NCI-H774 (cell line): ENCODE results near the gene HRH2.
"Not testable (repeated sequence)": the region's sequence is repeated elsewhere in the genome, so short reads cannot be mapped to it uniquely, and the experiment has no call there.

Experiments
- DNase-seq: peaks from one replicate; lab custom pipeline; 2025; lab: John Stamatoyannopoulos, UW

HRH2 gene

DNA sequence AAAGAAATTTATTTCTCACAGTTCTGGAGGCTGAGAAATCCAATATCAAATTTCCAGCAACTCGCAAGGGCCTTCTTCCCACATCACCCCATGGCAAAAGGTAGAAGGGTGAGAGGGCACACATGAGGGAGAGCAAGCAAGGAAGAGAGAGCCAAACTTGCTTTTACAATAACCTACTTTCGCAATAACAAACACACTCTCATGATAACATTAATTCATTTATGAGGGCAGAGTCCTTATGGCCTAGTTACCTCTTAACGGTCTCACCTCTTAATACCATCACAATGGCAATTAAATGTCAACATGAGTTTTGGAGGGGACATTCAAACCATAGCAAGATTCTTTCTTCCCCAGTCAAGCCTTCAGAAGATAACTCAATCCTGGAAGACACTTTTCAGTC, 11.6 kb upstream of the HRH2 start:
- no peak for DNase-seq

DNA sequence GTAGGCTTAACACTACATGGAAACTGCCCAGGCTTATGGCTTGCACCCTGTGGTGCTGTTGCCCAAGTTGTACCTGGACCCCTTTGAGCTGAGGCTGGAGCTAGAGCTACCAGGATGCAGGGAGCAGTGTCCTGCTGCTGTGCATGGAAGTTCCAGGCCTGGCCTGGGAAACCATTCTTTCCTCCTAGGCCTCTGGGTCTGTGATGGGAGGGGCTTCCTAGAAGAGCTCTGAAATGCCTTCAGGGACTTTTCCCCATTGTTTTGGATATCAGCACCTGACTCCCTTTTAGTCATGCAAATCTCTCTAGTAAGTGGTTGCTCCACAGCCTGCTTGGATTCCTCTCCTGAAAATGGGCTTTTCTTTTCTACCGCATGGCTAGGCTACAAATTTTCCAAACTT, 7.9 kb upstream of the HRH2 start:
- DNase-seq: no peak

DNA sequence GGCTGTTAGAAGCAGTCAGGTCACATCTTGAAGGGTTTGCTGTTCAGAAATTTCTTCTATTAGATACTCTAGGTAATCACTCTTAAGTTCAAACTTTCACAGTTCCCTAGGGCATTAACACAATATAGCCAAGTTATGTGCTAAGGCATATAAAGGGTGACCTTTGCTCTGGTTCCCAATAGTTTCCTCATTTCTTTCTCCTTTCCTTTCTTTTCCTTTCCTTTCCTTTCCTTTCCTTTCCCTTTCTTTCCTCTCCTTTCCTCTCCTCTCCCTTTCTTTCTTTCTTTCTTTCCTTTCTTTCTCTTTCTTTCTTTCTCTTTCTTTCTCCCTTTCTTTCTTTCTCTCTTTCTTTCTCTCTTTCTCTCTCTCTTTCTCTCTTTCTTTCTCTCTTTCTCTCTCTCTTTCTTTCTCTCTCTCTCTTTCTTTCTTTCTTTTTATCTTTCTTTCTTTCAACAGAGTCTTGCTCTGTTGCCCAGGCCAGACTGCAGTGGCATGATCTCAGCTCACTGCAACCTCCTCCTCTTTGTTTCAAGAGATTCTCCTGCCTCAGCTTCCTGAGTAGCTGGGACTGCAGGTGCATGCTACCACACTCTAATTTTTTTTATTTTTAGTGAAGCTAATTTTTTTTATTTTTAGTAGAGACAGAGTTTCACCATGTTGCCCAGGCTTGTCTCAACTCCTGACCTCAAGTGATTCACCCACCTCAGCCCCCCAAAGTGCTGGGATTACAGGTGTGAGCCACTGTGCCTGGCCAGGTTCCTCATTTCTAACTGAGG, 7.3 kb upstream of the HRH2 start:
- not testable (repeated sequence) for DNase-seq

DNA sequence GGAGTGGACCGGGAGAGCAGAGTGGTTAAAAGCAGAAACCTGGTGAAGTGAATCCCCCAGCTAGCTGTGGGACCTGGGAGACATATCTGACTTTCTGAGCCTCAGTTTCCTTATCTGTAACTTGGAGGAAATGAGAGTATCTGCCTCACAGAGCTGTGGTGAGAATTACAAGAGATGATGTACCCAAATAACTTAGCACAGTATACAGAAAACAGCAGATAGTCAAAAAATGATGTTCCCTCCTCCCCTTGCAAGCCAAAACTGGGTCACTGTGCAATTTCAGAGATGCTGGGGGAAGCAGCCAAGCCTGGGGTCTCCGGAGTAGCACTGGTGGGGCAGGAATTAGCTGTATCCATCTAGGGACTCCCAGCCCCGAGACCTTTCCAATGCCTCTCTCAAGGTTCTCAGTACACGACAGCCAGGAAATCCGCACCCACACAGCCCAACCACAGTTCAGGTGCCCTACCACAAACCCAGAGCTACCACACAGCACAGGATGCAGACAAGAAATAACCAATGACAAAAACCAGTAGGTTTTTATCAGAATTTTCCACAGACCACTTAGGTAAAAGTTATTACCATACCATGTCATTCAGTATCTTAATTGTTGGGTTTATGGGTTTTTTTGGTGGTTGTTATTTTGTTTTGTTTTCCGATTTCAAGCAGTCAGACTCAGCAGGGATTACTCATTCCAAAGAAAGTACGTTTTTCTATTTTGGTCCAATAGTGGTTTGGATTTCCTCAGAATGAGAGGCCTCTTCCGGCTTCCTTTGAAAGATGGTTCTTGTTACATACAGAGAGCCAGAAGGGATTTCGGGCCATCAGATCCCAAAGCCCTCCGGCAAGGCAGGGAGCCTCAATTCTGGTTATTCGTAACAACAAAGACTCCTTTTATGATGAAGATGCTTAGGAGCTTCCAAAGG, 4.9 kb upstream of the HRH2 start:
- no peak for DNase-seq

DNA sequence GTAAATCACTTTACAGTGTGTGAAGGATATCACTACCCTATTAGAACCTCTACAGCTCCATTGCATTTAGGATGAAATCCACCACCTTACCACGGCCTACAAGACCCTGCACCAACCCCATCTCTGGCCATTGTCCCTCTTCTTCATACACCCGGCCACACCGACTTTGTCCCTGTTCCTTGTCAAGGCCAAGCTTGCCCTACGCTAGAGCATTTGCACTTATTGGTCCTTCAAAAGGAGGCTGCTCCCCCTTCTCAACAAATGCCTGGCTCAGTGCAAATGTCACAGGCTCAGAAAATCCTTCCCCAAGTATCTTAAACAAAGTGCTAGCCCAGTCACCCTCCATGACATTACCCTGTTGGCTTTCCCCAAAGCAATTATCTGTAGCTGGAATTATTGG, 4.1 kb upstream of the HRH2 start:
- no peak for DNase-seq

DNA sequence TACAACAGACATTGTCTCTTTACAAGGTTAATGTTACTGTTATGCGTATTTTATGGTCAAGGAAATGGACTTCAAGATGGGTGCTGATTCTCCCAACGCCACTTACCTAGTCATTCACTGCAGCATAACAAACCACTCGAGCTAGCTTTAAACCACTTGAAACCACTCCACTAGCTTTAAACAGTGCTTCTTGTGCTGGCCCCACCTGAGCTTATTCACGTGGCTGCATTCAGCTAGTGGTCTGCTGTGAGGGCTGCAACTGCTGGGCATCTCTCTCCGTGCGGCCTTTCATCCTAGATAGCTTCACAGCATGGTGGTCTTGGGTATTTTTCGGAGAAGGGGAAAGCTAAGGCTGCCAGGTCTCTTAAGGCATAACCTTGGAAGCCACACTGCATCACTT, 3.5 kb upstream of the HRH2 start:
- DNase-seq: peak; percentile 35

DNA sequence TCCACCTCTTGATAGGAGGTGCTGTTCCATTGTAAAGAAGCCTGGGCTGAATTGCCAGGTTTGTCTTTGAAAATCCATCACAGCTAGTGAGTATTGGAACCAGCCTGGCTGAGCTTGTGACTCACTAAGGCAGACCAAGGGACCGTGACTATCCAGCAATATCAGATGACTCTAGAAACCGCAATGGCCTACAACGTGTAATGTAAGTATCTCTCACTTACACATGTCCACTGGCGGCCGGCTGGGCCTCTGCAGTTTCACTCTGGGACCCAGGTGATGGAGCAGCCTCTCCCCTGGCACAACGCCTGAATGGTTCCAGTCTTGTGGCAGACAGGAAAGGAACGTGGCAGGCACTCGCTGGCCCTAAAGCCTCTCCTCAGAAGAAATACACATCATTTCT, 3.1 kb upstream of the HRH2 start:
- no peak for DNase-seq

DNA sequence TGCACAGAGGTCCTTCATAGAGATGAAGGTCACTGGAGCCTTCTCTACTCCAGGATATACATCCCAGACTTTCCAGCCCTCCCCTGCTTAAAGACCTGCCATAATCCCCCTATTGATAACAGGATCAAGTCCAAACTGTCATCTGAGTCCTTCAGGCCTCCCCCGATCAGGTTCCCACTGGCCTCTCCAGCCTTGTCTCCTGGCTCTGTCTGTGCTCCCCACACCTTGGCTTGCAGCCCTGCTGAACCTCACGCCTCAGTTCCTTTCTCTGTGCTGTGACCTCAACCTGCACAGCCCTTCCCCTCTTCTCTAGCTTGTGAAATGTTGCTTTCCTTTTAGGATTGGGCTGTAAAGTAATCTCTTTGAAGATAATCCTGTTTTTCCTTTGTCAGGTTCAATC, 2.5 kb upstream of the HRH2 start:
- no peak for DNase-seq

DNA sequence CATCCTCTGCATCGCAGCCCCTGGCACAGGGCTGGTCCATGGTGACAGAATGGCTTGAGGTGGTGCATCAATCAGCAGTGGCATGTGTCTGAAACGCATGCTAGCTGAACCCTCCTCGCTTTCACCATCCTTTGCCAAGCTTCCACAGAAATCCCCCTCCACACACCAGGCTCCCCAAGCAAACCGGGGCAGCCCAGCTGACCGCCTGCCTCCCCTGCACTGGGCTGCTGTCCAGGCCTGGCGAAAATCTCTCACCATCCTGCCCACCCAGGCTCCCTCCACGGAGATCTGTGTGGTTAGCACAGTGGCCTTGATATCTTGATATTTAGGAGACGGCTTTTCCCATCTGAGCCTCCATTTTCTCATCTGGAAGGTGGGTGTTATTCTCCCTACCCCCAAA, 905 bp upstream of the HRH2 start:
- no peak for DNase-seq

DNA sequence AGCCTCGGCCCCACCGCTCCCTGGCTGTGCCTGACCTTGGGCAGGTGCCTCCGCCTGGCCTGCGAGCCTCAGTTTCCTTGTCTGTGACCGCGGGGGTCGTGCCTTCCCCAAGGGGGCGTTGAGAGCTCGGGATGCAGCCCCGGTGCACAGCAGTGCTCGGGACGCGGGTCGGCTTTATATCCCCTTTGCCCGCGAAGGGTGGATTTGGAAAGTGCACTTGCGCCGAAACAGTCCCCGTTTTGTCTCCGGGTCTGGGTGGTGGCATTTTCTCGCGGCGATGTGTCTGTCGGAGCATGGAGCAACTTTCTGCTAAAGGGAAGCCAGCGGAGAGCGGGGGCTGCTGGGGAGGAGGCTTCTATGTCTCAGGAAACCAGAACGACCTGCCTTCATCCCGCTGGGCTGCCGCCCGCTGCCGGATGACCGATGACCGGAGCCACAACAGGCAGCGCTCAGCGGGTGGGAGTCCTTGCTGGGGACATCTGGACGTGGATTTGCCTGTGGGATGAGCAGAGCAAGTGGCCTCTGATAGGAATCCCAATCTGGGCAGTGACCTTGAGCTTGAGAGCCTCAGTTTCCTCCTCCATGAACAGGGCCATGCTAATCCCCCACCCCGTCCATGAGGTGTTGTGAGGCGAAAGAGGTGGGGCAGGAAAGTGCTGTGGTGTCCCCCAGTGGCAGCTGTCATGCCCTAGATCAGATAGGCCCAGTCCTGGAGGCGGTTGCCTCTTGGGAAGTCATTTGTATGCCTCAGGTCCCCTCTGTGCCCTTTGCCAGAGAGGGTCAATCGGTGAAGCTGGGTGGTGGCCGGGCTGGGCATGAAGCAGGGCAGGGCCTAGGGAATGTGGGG, 651 bp downstream of the HRH2 start:
- no peak for DNase-seq

DNA sequence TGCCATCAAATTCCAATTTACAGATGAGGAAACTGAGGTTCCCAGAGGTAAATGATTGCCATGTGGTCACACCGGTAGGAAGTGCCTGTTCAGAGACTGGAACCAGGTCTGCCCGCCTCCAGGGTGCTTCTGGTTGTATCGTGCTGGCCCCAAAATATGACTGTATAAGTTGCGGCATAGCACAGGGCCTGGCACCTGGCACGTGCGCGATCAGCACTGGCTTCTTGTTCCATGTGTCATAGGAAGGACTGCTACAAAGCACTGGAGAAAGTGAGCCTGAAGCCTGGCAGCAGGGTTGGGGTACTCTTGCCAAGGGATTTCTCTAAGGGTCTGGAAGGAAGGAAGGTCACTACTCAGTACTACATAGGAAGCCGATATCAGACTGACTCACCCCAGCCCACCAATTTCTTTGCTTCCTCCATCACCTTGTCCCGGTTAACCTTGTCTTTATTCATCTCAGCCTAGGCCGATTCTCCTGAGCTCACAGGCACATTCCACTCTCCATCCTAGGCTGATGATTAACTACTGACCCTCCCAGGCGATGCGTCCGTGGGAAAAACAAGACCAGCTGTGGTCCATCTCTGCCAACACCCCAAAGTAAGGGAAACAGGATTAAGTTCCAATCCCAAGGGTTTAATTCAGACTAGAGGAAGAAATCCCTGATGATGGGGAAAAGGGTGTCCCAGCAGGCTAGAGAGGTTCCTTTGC, 1.8 kb downstream of the HRH2 start:
- no peak for DNase-seq

DNA sequence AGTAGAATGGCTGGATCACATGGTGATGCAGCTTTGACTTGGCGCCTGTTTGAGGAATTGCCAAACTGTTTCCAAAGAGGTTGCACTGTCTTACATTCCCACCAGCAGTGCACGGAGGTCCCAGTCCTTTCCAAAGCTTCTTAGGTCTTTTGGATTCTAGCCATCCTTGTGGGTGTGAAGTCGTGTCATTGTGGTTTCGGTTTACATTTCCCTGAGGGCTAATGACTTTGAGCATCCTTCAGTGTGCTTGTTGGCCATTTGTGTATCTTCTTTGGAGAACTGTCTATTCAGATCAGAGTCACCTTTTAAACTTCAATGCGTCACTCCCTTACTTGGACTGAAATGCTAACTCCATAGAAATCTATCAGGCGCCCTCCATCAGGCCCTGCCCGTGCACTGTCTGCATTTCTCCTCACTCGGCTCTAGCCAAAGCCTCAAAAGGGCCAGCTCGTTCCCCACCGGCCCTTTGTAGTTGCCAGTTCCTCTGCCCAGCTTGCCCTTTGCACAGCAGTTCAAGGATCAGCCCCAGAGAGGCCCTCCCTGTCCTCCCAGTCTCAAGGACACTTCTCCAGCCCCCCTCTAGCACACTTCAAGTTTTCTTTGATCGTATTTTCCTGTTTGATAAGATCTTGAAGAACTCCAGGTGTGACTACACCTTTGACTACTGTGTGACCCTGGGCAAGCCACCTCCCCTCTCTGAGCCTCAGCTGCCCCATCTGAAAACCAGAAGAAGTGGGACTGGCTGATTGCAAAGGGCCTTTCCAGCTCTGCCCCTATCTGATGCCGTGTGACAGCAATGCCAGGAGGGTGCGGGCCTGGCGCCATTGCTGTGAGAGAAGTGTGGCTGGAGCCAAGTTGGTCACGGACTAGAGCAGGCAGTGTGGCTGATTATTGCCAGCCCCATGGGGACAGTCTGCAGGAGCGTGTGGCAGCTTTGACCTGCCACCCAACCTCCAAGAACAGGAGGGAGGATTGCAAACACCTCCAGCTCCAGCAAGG, 5.6 kb downstream of the HRH2 start:
- no peak for DNase-seq

DNA sequence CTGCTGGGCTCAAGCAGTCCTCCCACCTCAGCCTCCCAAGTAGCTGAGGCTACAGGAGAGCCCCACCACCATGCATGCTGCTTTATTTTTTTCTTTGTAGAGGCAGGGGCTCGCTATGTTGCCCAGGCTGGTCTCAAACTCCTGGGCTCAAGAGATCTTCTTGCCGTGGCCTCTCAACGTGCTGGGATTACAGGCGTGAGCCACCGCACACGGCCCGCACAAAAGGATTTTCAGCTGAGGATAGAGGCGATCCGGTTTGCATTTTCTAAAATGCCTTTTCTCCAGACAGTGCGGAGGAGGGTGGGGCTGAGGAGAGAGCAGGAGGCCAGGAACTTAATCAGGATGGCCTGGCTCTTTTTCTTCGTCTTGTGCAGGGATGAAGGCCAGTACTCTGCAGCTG, 6.9 kb downstream of the HRH2 start:
- DNase-seq: no peak

DNA sequence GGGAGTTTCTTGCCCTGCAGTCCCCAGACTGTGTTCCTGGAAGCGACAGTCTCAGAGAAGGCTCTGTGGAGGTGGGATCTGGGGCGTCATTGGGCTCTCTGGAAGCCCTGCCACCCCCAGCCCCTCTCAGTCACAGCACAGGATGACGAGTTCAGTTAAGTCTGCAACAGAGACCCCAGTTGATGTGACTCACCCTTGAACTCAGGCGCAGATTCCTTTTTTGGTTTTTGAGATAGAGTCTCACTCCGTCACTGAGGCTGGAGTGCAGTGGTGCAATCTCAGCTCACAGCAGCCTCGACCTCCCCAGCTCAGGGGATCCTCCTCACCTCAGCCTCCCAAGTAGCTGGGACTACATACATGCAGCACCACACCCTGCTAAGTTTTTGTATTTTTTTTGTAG, 8.3 kb downstream of the HRH2 start:
- no peak for DNase-seq

DNA sequence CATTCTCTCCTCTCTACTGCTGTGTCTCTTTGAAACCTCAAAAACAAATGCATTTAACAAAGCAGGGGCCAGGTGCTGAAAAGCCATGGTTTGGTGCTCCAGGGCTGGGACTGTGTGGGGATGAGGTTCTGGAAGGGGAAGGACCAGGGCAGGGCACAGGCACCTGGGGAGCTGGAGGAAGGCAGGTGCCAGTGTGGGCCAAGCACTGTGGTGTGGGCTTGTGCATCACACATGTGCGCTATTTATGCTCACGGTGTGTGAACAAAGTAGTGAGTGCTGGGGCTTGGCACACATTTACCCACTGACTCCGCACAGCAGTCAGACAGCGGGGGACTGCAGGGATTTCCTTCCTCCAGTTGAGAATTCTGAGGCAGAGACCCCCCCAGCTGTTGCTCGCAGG, 10.1 kb downstream of the HRH2 start:
- DNase-seq: no peak

DNA sequence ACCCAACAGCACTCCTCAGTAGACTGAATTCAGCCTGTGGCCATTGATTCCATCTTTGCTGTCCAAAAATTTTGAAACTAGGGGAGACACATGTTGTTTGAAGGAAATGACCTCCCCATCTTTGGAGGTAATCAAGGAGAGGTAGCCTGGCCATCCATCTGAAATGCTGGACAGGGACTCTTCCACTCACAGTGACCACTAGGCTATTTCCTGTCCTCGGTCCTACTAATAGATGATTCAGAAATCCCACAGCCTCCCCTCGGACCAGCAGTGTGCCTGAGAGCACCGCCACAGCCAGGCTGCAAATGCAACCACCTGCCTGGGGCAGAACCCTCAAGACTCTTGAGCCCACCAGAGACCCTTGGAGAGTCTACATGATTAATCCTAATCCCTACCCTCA, 12.5 kb downstream of the HRH2 start:
- no peak for DNase-seq

DNA sequence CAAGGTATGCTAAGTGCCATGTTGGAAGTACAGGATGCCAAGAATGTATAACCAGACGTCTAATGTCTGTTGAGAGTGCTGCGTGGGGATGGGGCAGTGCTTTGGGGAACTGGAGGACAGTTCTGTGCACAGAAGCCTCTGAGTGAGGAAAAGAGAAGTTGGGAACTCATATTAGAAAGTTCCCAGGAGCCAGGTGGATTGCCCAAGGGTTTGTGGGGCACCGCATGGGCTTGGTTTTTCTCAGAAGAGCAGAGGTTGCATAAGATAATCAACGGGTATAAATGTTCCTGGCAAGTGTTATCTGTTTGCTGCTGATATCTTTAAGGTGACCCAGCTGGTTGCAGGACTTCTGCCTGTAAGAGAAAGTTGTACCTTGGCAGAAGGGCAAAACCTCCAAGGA, 13.1 kb downstream of the HRH2 start:
- DNase-seq: no peak

DNA sequence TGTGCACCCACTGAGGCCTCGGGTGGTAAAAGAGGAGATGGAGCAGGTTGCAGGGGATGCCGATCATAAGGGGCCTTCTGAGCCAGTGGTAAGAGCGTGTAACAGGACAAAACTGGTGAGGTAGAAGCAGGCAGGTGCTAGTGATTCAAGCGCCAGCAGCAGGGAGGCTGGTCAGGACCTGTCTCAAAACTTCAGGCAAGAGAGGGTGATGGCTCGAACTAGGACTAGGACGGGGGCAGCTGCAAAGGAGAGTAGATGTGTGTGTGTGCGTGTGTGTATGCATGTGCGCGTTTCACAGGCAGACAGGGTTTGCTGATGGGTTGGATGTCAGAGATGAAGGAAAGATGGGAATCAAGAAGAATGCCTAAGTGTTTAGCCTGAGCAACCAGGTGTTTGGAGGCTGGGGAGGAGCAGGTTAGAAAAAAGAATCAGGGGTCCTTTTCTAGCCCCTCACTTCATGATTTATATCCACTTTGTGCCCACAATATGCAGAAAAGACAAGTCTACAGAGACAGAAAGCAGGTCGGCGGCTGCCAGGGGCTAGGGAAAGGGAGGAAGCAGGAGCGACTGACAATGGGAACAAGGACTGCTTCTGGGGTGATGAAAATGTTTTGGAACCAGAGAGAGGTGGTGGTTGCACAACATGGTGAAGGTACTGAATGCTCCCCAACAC, 15.2 kb downstream of the HRH2 start:
- DNase-seq: no peak

DNA sequence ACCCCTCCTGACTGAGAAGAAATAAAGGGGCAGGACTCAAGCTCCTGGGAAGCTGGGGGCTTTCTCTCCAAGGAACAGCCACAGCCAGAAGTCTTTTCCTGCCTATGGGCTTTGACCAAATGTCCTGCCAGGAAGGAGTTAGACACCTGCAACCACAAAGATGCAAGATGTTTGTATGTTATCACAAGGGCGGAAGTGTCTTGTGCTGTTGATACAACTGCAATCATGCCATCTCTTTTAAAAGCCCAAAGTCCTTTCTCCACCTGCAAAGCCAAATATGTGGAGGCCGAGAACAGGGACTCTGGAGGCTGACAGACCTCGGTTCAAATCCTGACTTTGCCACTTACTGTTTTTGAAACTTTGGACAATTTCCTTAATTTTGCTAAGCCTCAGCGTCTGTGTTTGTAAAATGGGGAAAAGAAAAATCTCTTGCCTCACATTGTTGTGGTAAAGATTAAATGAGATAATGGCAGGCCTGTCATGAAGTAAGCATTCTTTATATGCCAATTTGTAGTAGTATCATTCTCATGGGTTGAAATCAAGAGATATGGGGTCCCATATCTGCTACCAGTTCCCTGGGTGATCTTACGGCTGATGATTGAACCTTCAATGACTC, 17.0 kb downstream of the HRH2 start:
- no peak for DNase-seq

DNA sequence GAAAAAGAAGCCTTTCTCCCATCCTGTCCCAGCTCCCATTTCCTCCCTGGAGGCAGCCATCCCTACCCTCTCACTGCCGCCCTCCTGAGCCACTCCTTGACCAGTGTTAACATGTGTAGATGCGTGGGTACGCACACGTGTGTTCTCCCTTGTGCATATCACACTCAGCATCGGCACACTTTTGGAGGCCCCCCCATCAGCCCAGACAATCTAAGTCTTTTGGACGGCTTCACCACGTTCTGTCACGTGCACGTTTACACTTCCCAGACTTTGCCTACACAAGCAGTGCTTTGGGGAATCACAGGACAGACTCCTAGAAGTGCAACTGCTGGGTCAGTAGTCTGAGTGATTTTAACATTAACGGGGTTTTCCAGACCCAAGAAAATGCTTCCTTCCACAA, 18.0 kb downstream of the HRH2 start:
- no peak for DNase-seq
